ENCODE data around the gene POLR3C. TPM values are rescaled to one million over a fixed set of nuclear protein-coding genes. Genes with fewer than 3 reads are reported as not detected.

Gene POLR3C
- total and polyA plus RNA-seq, 7 experiments from 2014 or later: 22.0 to 48.9 (median 41.5) TPM

DNA sequence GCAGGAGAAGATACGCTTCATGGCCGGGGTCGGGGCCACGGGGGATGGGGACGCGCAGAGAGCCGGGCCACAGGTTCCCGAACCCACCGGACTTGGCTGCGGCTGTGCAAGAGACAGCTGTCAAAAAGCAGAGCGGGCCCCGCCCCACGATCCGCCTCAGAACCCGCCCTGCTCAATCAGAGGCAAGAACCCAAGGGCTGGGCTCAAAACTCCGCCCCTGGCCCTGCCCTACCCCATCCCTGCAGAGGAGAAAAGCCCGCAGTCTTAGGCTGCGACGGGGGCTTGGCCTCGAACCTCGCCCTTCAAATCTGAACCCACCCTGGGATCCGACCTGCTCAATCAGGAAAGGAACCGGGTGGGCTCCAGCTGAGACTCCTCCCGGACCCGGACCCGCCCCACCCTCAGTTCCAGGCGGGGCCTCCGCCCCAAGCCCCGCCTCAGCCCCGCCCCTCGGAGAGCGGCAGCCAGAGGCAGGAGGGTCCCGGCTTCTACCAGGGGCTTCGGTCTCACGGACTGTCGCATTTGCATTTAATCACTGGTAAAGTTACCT, 61.8 kb downstream of the POLR3C start, which contains the start of gene ANKRD35:
TSS of gene ANKRD35 (minus strand) at position 129 of the 550 bp plus-strand sequence. CDS start at position 21, 108 bp downstream.
- Histone ChIP-seq H3K27ac (ENCODE audit: low read depth, low read length) (no peak within 1 kb of the TSS), H3K27me3 (ENCODE audit: control insufficient read depth in 2 of 2, insufficient read depth in 2 of 2, low read length in 2 of 2) (no peaks in the 10 kb centered on the region), H3K36me3 (ENCODE audit: control insufficient read depth in 2 of 3, insufficient read depth in 3 of 3, low read length in 3 of 3) (no peaks in the 10 kb centered on the region), H3K4me1 (ENCODE audit: control insufficient read depth in 2 of 2, insufficient read depth in 2 of 2, low read length in 2 of 2) (peaks cover 5 to 9% of the 10 kb centered on the region in 2 donors), H3K9me3 (ENCODE audit: control insufficient read depth in 2 of 3, low read length in 3 of 3) (no peaks in the 10 kb centered on the region), H3K4me3 (ENCODE audit: low read length) (peak within 1 kb of the TSS; percentile 60)
- intact Hi-C loops (cut with micrococcal nuclease): loop anchor here (1.0 to 2.0 kb wide), 3 partner anchors 27 to 33 kb away; partner anchors contain the start of genes PIAS3 (in 2 of the 2) and PEX11B (in 1 of the 2)
- peak within 1 kb of the TSS; percentile 73 to 93 (median 88) for H3K4me3 Mint-ChIP-seq
- H3K36me3 Mint-ChIP-seq: no peaks in the 10 kb centered on the region
- peaks cover 6 to 39% (median 20%) of the 10 kb centered on the region in 5 donors for H3K27me3 Mint-ChIP-seq
- H3K4me1 Mint-ChIP-seq: peaks cover 9 to 22% (median 12%) of the 10 kb centered on the region in 7 donors
- ATAC-seq: peak; percentile 99
- no peaks in the 10 kb centered on the region for H3K9me3 Mint-ChIP-seq
- peak; percentile 73 to 87 (median 87) for DNase-seq
- ChIA-PET CTCF (interaction anchor here (1.3 to 1.5 kb wide), 2 partner anchors 27 to 122 kb away, joined by 3 read pairs; no protein-coding TSS in a partner anchor), POLR2A (interaction anchor here (0.7 to 1.6 kb wide), 6 partner anchors 12 to 94 kb away, joined by 3 to 5 read pairs (median 4); partner anchors contain the start of genes LIX1L and RBM8A)
- peak within 1 kb of the TSS in 6 of 9 donors; percentile 6 to 79 (median 39) for H3K27ac Mint-ChIP-seq

DNA sequence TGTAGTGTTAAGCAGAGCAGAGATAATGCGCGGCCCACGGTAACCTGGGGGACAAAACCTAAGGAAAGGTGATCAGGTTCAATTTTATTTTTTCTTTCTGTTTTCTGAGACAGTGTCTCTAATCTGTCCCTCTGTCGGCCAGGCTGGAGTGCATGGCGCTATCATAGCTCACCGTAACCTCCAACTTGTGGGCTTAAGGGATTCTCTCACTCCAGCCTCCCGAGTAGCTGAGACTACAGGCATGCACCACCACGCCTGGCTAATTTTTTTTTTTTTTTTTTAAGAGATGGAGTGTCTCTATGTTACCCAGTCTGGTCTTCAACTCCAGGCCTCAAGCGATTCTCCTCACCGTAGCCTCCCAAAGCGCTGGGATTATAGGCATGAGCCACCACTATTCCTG, 62.4 kb downstream of the POLR3C start:
- Mint-ChIP-seq H3K4me3 (peak overlapping the region; percentile 73 to 93 (median 88)), H3K4me1 (peaks cover 9 to 22% (median 12%) of the 10 kb centered on the region in 7 donors), H3K9me3 (no peaks in the 10 kb centered on the region), H3K27ac (peak overlapping the region in 2 of 9 donors; percentile 18 to 21), H3K36me3 (no peaks in the 10 kb centered on the region), H3K27me3 (peaks cover 6 to 36% (median 20%) of the 10 kb centered on the region in 5 donors)
- H3K36me3 ChIP-seq (ENCODE audit: control insufficient read depth in 2 of 3, insufficient read depth in 3 of 3, low read length in 3 of 3): no peaks in the 10 kb centered on the region
- no peak overlapping the region for H3K27ac ChIP-seq (ENCODE audit: low read depth, low read length)
- ChIA-PET POLR2A (interaction anchor here (1.1 to 1.6 kb wide), 3 partner anchors 41 to 94 kb away, joined by 3 to 5 read pairs (median 4); partner anchors contain the start of genes LIX1L and RBM8A), CTCF (interaction anchor here (1.3 to 1.5 kb wide), 2 partner anchors 27 to 121 kb away, joined by 3 read pairs; no protein-coding TSS in a partner anchor)
- intact Hi-C loops (cut with micrococcal nuclease): loop anchor here in 1 of 2 donors (2.0 kb wide), 1 partner anchor 28 kb away; the partner anchor contains the start of gene PIAS3
- H3K9me3 ChIP-seq (ENCODE audit: control insufficient read depth in 2 of 3, low read length in 3 of 3): no peaks in the 10 kb centered on the region
- no peak for ATAC-seq
- peaks cover 5 to 9% of the 10 kb centered on the region in 2 donors for H3K4me1 ChIP-seq (ENCODE audit: control insufficient read depth in 2 of 2, insufficient read depth in 2 of 2, low read length in 2 of 2)
- no peak for DNase-seq
- H3K4me3 ChIP-seq (ENCODE audit: low read length): peak overlapping the region; percentile 60
- no peaks in the 10 kb centered on the region for H3K27me3 ChIP-seq (ENCODE audit: control insufficient read depth in 2 of 2, insufficient read depth in 2 of 2, low read length in 2 of 2)

DNA sequence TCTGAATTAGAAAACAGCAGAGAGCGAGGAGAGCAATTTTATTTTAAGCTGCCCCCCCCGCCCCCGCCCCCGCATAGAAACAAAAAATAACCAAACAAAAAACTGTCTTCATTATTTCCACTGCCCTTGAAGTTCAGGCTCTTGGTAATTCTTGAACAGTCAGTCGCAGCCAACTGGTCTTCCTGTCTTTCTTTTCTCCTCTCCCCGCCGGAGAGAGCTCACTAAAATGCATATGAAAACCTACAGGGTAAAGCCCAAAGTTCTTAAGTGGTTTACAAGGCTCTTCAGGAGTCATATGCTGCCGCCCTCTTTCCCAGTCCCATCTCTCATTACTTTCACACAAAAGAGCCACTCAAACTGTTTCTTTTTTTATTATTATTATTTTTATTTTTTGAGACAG, 62.8 kb downstream of the POLR3C start:
- Histone ChIP-seq H3K27me3 (ENCODE audit: control insufficient read depth in 2 of 2, insufficient read depth in 2 of 2, low read length in 2 of 2) (no peaks in the 10 kb centered on the region), H3K4me3 (ENCODE audit: low read length) (no peak overlapping the region), H3K27ac (ENCODE audit: low read depth, low read length) (no peak overlapping the region), H3K9me3 (ENCODE audit: control insufficient read depth in 2 of 3, low read length in 3 of 3) (no peaks in the 10 kb centered on the region), H3K4me1 (ENCODE audit: control insufficient read depth in 2 of 2, insufficient read depth in 2 of 2, low read length in 2 of 2) (peaks cover 5 to 9% of the 10 kb centered on the region in 2 donors), H3K36me3 (ENCODE audit: control insufficient read depth in 2 of 3, insufficient read depth in 3 of 3, low read length in 3 of 3) (no peaks in the 10 kb centered on the region)
- DNase-seq (no peak), ATAC-seq (no peak)
- POLR2A ChIA-PET: interaction anchor here (1.1 to 1.6 kb wide), 2 partner anchors 71 to 93 kb away, joined by 3 to 4 read pairs; partner anchors contain the start of gene LIX1L
- intact Hi-C loops (cut with micrococcal nuclease): loop anchor here in 1 of 2 donors (2.0 kb wide), 1 partner anchor 28 kb away; the partner anchor contains the start of gene PIAS3
- H3K4me1 Mint-ChIP-seq: peaks cover 9 to 22% (median 12%) of the 10 kb centered on the region in 7 donors
- CTCF ChIA-PET: interaction anchor here (1.0 kb wide), 1 partner anchor 125 kb away, joined by 3 read pairs; no protein-coding TSS in a partner anchor
- H3K27me3 Mint-ChIP-seq: peaks cover 6 to 36% (median 20%) of the 10 kb centered on the region in 5 donors
- no peaks in the 10 kb centered on the region for H3K36me3 Mint-ChIP-seq
- H3K27ac Mint-ChIP-seq: no peak overlapping the region
- peak overlapping the region; percentile 55 to 93 (median 71) for H3K4me3 Mint-ChIP-seq
- no peaks in the 10 kb centered on the region for H3K9me3 Mint-ChIP-seq

- Mint-ChIP-seq H3K27ac (peak overlapping the region in 1 of 9 donors; percentile 32), H3K36me3 (no peaks in the 10 kb centered on the region), H3K9me3 (no peaks in the 10 kb centered on the region), H3K27me3 (peaks cover 6 to 33% (median 20%) of the 10 kb centered on the region in 5 donors), H3K4me3 (peak overlapping the region in 4 of 10 donors; percentile 16 to 43 (median 31)), H3K4me1 (peaks cover 9 to 22% (median 12%) of the 10 kb centered on the region in 7 donors)
- Histone ChIP-seq H3K9me3 (ENCODE audit: control insufficient read depth in 2 of 3, low read length in 3 of 3) (no peaks in the 10 kb centered on the region), H3K4me1 (ENCODE audit: control insufficient read depth in 2 of 2, insufficient read depth in 2 of 2, low read length in 2 of 2) (peaks cover 5 to 9% of the 10 kb centered on the region in 2 donors), H3K4me3 (ENCODE audit: low read length) (no peak overlapping the region), H3K27me3 (ENCODE audit: control insufficient read depth in 2 of 2, insufficient read depth in 2 of 2, low read length in 2 of 2) (no peaks in the 10 kb centered on the region), H3K27ac (ENCODE audit: low read depth, low read length) (no peak overlapping the region), H3K36me3 (ENCODE audit: control insufficient read depth in 2 of 3, insufficient read depth in 3 of 3, low read length in 3 of 3) (no peaks in the 10 kb centered on the region)
- intact Hi-C loops (cut with micrococcal nuclease): loop anchor here in 1 of 2 donors (2.0 kb wide), 1 partner anchor 29 kb away; the partner anchor contains the start of gene PIAS3
- POLR2A ChIA-PET: no interaction called here
- CTCF ChIA-PET: interaction anchor here (1.0 kb wide), 1 partner anchor 124 kb away, joined by 3 read pairs; no protein-coding TSS in a partner anchor
- ATAC-seq (no peak), DNase-seq (no peak)
These were observed 63.6 kb downstream of the POLR3C start for GRCh38 chr1:145887631-145888030.

- peaks cover 8 to 20% (median 12%) of the 10 kb centered on the region in 7 donors for H3K4me1 Mint-ChIP-seq
- CTCF ChIA-PET: interaction anchor here (1.9 kb wide), 1 partner anchor 30 kb away, joined by 5 read pairs; the partner anchor contains the start of gene PIAS3
- no peaks in the 10 kb centered on the region for H3K9me3 ChIP-seq (ENCODE audit: control insufficient read depth in 2 of 3, low read length in 3 of 3)
- ATAC-seq (no peak), DNase-seq (no peak)
- peaks cover 5 to 9% of the 10 kb centered on the region in 2 donors for H3K4me1 ChIP-seq (ENCODE audit: control insufficient read depth in 2 of 2, insufficient read depth in 2 of 2, low read length in 2 of 2)
- H3K27ac ChIP-seq (ENCODE audit: low read depth, low read length): no peak overlapping the region
- H3K27me3 ChIP-seq (ENCODE audit: control insufficient read depth in 2 of 2, insufficient read depth in 2 of 2, low read length in 2 of 2): no peaks in the 10 kb centered on the region
- POLR2A ChIA-PET: no interaction called here
- no peaks in the 10 kb centered on the region for H3K36me3 ChIP-seq (ENCODE audit: control insufficient read depth in 2 of 3, insufficient read depth in 3 of 3, low read length in 3 of 3)
- H3K4me3 Mint-ChIP-seq: no peak overlapping the region
- H3K4me3 ChIP-seq (ENCODE audit: low read length): no peak overlapping the region
- intact Hi-C loops (cut with micrococcal nuclease): no loop called here
- no peak overlapping the region for H3K27ac Mint-ChIP-seq
- H3K36me3 Mint-ChIP-seq: no peaks in the 10 kb centered on the region
- H3K9me3 Mint-ChIP-seq: no peaks in the 10 kb centered on the region
- peaks cover 0 to 15% (median 7%) of the 10 kb centered on the region in 5 donors for H3K27me3 Mint-ChIP-seq
These were observed 65.7 kb downstream of the POLR3C start for GRCh38 chr1:145889722-145890121.

DNA sequence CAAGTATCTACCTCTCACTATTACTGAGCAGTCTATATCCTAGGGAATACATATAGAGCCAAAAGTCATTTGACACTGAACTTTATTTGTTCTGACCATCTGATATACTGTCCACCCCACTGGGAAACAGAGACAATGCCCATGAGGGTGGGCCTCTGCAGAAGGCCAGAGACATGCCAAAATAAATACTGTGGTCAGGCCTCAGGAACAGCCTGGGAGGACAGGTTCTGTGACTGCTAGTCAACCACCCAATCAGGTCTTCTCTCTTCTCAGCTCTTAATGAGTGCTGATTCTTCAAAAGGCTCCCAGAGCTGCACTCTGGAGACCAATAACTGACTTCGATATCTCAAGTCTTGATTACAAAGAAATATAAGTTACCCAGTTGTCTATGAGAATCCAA, 67.1 kb downstream of the POLR3C start:
- CTCF ChIA-PET: interaction anchor here (0.6 to 2.3 kb wide), 7 partner anchors 8 to 123 kb away, joined by 3 to 11 read pairs (median 4); partner anchors contain the start of gene PIAS3
- Mint-ChIP-seq H3K4me1 (peaks cover 0 to 7% (median 3%) of the 10 kb centered on the region in 7 donors), H3K27me3 (peaks cover 0 to 6% (median 0%) of the 10 kb centered on the region in 5 donors), H3K9me3 (no peaks in the 10 kb centered on the region), H3K36me3 (no peaks in the 10 kb centered on the region), H3K27ac (no peak overlapping the region), H3K4me3 (no peak overlapping the region)
- no peak for ATAC-seq
- Histone ChIP-seq H3K9me3 (ENCODE audit: control insufficient read depth in 2 of 3, low read length in 3 of 3) (no peaks in the 10 kb centered on the region), H3K27me3 (ENCODE audit: control insufficient read depth in 2 of 2, insufficient read depth in 2 of 2, low read length in 2 of 2) (no peaks in the 10 kb centered on the region), H3K27ac (ENCODE audit: low read depth, low read length) (no peak overlapping the region), H3K4me1 (ENCODE audit: control insufficient read depth in 2 of 2, insufficient read depth in 2 of 2, low read length in 2 of 2) (peaks cover 0 to 4% of the 10 kb centered on the region in 2 donors), H3K36me3 (ENCODE audit: control insufficient read depth in 2 of 3, insufficient read depth in 3 of 3, low read length in 3 of 3) (no peaks in the 10 kb centered on the region), H3K4me3 (ENCODE audit: low read length) (no peak overlapping the region)
- intact Hi-C loops (cut with micrococcal nuclease): loop anchor here (1.0 kb wide), 4 partner anchors 19 to 122 kb away; partner anchors contain the start of genes ITGA10 (in 1 of the 2) and NUDT17 (in 1 of the 2)
- POLR2A ChIA-PET: interaction anchor here (2.7 kb wide), 1 partner anchor 8 kb away, joined by 10 read pairs; no protein-coding TSS in a partner anchor
- no peak for DNase-seq

All from naive thymus-derived CD4-positive, alpha-beta T cell (primary cell).